IgD-negative memory B cell (primary cell): ENCODE measurements around the gene UBAC2. TPM values are rescaled to one million over a fixed set of nuclear protein-coding genes. Genes with fewer than 3 reads are reported as not detected.

Experiments
- H3K27ac Mint-ChIP-seq, 3 donors: one replicate each; pipeline ENCODE4 v1.8.0; 2020 to 2022; ENCODE audit warnings: mild to moderate bottlenecking in 3 of 3, mixed read lengths in 3 of 3, moderate library complexity in 1 of 3
- H3K27me3 Mint-ChIP-seq: one replicate; pipeline ENCODE4 v1.8.0; 2021; ENCODE audit warnings: mixed read lengths
- H3K36me3 Mint-ChIP-seq: one replicate; pipeline ENCODE4 v1.8.0; 2020; ENCODE audit warnings: mild to moderate bottlenecking, mixed read lengths
- H3K4me1 Mint-ChIP-seq, 3 donors: one replicate each; pipeline ENCODE4 v1.8.0; 2020 to 2022; ENCODE audit warnings: mixed read lengths in 3 of 3, mild to moderate bottlenecking in 1 of 3
- H3K4me3 Mint-ChIP-seq, 4 donors: one replicate each; pipeline ENCODE4 v1.8.0; 2020 to 2022; ENCODE audit warnings: mild to moderate bottlenecking in 4 of 4, mixed read lengths in 4 of 4, moderate library complexity in 3 of 4
- H3K9me3 Mint-ChIP-seq, 3 donors: one replicate each; pipeline ENCODE4 v1.8.0; 2020 to 2021; ENCODE audit warnings: mixed read lengths in 3 of 3, mild to moderate bottlenecking in 1 of 3
- polyA plus RNA-seq: library from polyadenylated mRNA; unstranded; fragments of 300-500 nt; fragmentation: Illumina TruSeq; gene quantifications from one replicate; pipeline ENCODE4 v1.2.3, GENCODE V29; 2021

Gene UBAC2
- polyA plus RNA-seq, 1 donor from 2014 or later, result 88.0 TPM

DNA sequence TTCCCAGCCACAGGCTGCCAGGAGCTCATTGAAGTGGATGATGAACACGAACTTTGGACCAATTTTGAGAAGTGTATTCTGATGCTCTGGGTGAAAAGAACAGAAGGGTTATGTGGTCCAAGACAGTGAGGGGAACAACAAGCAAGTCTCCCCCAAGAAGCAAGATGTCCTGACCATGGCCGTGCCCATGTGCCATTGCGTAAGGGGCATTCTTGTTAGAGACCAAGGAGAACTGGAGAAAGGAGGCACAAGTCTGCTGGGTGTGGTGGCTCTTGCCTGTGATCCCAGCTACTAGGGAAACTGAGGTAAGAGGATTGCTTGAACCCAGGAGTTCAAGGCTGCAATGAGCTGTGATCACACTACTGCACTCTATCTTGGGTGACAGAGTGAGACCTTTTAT is 27.0 kb upstream of the UBAC2 start:
- peaks cover 15 to 17% (median 15%) of the 10 kb centered on the region in 3 donors for H3K4me1 Mint-ChIP-seq
- H3K9me3 Mint-ChIP-seq, result no peaks in the 10 kb centered on the region
- H3K36me3 Mint-ChIP-seq, result no peaks in the 10 kb centered on the region
- no peaks in the 10 kb centered on the region for H3K27me3 Mint-ChIP-seq
- H3K4me3 Mint-ChIP-seq, result no peak overlapping the region
- H3K27ac Mint-ChIP-seq, result no peak overlapping the region

DNA sequence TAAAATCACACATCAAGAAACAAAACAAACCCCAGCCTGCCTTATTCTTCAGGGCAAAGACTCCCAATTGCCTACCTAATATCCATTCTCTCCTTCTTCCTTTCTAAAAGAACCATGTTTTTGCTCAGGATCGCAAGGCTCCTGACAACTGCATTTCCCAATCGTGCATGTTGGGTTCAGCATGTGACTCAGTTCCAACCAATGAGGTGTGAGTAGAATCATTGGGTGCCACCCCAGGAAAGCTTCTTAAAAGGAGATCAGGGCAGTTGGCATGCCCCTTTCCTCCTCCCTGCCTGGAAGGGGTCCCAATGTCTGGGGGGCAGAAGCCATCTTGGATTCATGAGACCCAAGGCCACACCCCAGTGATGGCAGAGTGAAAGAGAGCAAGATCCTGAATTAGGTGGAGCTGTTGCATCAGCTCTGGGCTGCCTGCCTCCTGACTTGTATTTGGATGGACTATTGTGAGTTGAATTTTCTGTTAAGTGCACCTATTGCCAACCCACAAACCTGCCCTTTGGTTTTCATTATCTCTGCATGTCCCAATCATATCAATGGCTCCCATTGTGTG is 26.0 kb upstream of the UBAC2 start:
- Mint-ChIP-seq H3K27me3 (no peaks in the 10 kb centered on the region), H3K4me1 (peaks cover 25 to 27% (median 25%) of the 10 kb centered on the region in 3 donors), H3K9me3 (no peaks in the 10 kb centered on the region), H3K4me3 (no peak overlapping the region), H3K36me3 (no peaks in the 10 kb centered on the region), H3K27ac (no peak overlapping the region)

GRCh38 chr13:99176309-99177276 is 24.1 kb upstream of the UBAC2 start:
- Mint-ChIP-seq H3K27me3 (no peaks in the 10 kb centered on the region), H3K9me3 (peaks cover 0 to 4% (median 0%) of the 10 kb centered on the region in 3 donors), H3K4me1 (peaks cover 35 to 38% (median 36%) of the 10 kb centered on the region in 3 donors), H3K4me3 (peak overlapping the region in 2 of 4 donors; percentile 9 to 85), H3K36me3 (no peaks in the 10 kb centered on the region), H3K27ac (peak overlapping the region in 2 of 3 donors; percentile 46 to 83)

DNA sequence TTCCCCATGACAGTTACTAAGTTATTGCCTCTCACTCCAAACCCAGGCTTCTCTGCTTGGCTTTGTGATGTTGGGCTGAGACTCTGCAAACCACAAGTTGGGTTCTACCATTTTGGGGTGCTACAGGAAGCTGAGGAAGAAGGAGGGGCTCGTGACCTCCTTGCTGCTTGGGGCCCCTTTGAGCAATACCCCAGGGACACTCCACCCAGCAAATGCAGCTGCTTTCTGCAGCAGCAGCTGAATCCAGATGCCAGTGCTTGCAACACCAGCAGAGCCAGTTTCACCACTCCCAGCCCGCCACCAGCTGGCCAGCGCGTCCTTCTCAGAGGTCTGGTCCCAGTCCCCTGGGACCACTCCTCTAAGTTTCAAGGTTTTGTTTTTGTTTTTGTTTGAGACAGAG is 22.0 kb upstream of the UBAC2 start:
- Mint-ChIP-seq H3K27me3 (no peaks in the 10 kb centered on the region), H3K9me3 (peaks cover 0 to 4% (median 0%) of the 10 kb centered on the region in 3 donors), H3K4me3 (peak overlapping the region; percentile 55 to 90 (median 76))

DNA sequence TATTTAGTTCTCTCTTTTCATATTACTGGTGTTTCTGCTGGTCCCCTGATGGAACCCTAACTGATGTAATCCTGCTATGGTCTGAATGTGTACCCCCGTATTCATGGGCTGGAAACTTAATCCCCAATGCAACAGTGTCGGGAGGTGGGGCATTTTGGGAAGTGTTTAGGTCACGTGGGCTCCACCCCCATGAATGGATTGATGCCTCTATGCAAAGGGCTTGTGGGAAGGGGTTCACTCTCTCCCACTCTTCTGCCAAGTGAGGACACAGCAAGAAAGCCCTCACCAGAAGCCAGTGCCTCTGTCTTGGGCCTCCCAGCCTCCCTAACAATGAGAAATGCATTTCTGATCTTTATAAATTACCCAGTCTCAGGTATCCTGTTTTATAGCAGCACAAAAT is 21.2 kb upstream of the UBAC2 start:
- peak overlapping the region; percentile 55 to 90 (median 76) for H3K4me3 Mint-ChIP-seq
- H3K36me3 Mint-ChIP-seq, result no peaks in the 10 kb centered on the region
- H3K27me3 Mint-ChIP-seq, result no peaks in the 10 kb centered on the region
- peaks cover 0 to 4% (median 0%) of the 10 kb centered on the region in 3 donors for H3K9me3 Mint-ChIP-seq
- peaks cover 35 to 38% (median 36%) of the 10 kb centered on the region in 3 donors for H3K4me1 Mint-ChIP-seq
- peak overlapping the region; percentile 86 to 87 (median 86) for H3K27ac Mint-ChIP-seq

More for the DNA sequence above, 22.0 kb upstream of the UBAC2 start:
- Mint-ChIP-seq H3K4me1 (peaks cover 35 to 38% (median 36%) of the 10 kb centered on the region in 3 donors), H3K36me3 (no peaks in the 10 kb centered on the region), H3K27ac (peak overlapping the region; percentile 86 to 87 (median 86))

GRCh38 chr13:99182439-99182838 is 18.2 kb upstream of the UBAC2 start:
- Mint-ChIP-seq H3K36me3 (no peaks in the 10 kb centered on the region), H3K27me3 (no peaks in the 10 kb centered on the region), H3K4me1 (peaks cover 27 to 30% (median 30%) of the 10 kb centered on the region in 3 donors), H3K4me3 (no peak overlapping the region), H3K27ac (no peak overlapping the region), H3K9me3 (peaks cover 0 to 4% (median 0%) of the 10 kb centered on the region in 3 donors)

- no peaks in the 10 kb centered on the region for H3K27me3 Mint-ChIP-seq
- no peak overlapping the region for H3K27ac Mint-ChIP-seq
- H3K4me3 Mint-ChIP-seq, result no peak overlapping the region
- no peaks in the 10 kb centered on the region for H3K36me3 Mint-ChIP-seq
- peaks cover 3 to 4% (median 4%) of the 10 kb centered on the region in 3 donors for H3K4me1 Mint-ChIP-seq
- H3K9me3 Mint-ChIP-seq, result peaks cover 0 to 3% (median 0%) of the 10 kb centered on the region in 3 donors
Measured at GRCh38 chr13:99185606-99186005, 15.0 kb upstream of the UBAC2 start.

- Mint-ChIP-seq H3K9me3 (no peaks in the 10 kb centered on the region), H3K4me3 (no peak overlapping the region), H3K27ac (no peak overlapping the region), H3K27me3 (no peaks in the 10 kb centered on the region), H3K36me3 (no peaks in the 10 kb centered on the region), H3K4me1 (peaks cover 13 to 17% (median 16%) of the 10 kb centered on the region in 3 donors)
Measured at GRCh38 chr13:99190147-99190985, 10.3 kb upstream of the UBAC2 start.

DNA sequence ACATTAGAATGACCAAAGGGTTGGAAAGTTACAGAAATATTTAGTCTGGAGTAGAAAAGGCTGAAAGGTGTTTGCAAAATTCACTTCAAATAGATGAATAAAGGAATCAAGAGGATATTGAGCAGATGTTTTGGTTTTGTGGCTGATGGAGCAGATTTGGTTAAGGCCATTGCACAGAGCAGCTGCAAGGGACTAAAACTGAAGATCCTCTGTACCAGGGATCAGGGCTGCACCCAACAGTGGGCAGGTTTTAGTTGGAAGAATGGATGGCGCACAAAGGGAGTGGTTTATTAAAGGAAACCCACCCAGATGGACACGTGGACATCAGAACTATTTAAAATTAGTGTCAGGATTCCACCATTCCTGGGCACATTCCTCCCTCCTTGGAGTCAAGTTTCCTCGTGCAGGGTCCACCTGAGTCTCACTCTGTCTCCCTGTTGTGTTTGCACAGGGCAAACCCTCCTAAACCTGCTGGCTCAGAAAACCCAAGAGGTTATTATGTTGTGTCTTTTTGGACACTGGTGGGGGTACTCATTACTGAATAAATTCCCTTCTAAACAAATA is 9.2 kb upstream of the UBAC2 start:
- Mint-ChIP-seq H3K4me1 (peaks cover 16 to 19% (median 17%) of the 10 kb centered on the region in 3 donors), H3K9me3 (no peaks in the 10 kb centered on the region), H3K4me3 (peak overlapping the region in 2 of 4 donors; percentile 13 to 58), H3K27me3 (no peaks in the 10 kb centered on the region), H3K36me3 (no peaks in the 10 kb centered on the region), H3K27ac (peak overlapping the region in 1 of 3 donors; percentile 11)

DNA sequence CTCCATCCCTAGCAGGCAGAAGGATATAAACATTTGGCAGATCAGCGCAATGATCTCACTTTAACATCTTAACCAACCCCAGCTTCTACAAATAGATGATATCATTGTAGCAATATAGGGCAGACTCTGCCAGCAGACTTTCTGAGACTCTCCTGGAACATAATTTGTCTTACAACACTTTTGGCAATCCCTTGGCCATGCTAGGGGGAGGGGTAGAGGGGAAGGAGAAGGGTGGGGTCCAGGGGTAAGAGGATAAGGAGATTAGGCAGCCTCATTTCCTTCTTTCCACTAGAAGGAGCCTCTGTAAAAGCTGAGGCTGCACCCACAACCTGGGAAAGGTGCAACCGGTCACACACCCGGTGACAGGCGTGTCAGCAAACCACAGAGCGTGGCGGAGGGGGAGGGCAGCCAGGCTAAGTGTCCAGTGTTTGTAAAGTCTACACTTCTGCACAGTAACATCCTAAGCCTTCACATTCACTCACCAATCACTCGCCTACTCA is 8.7 kb upstream of the UBAC2 start:
- Mint-ChIP-seq H3K36me3 (no peaks in the 10 kb centered on the region), H3K9me3 (no peaks in the 10 kb centered on the region), H3K27ac (peak overlapping the region in 1 of 3 donors; percentile 11), H3K4me3 (peak overlapping the region in 2 of 4 donors; percentile 13 to 58), H3K27me3 (no peaks in the 10 kb centered on the region), H3K4me1 (peaks cover 17 to 24% (median 21%) of the 10 kb centered on the region in 3 donors)

DNA sequence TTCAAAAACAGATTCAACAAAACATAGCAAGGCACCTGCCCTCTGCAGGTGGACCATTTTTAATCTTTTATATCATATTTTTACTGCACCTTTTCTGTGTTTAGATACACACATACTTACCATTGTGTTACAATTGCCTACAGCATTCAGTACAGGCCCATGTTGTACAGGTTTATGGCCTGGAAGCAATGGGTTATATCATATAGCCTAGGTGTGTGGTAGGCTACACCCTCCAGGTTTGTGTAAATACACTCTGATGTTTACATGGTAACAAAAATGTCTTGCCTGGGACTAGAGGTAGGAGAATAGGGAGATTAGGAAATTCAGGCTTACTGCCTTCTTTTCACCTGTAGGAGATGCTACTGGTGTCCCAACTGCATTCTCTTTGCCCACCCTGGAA is 8.2 kb upstream of the UBAC2 start:
- H3K27me3 Mint-ChIP-seq, result no peaks in the 10 kb centered on the region
- no peaks in the 10 kb centered on the region for H3K36me3 Mint-ChIP-seq
- H3K27ac Mint-ChIP-seq, result no peak overlapping the region
- no peaks in the 10 kb centered on the region for H3K9me3 Mint-ChIP-seq
- no peak overlapping the region for H3K4me3 Mint-ChIP-seq
- H3K4me1 Mint-ChIP-seq, result peaks cover 17 to 25% (median 21%) of the 10 kb centered on the region in 3 donors

- Mint-ChIP-seq H3K4me3 (no peak overlapping the region), H3K36me3 (no peaks in the 10 kb centered on the region), H3K27ac (no peak overlapping the region), H3K27me3 (no peaks in the 10 kb centered on the region), H3K4me1 (peaks cover 17 to 25% (median 21%) of the 10 kb centered on the region in 3 donors), H3K9me3 (no peaks in the 10 kb centered on the region)
Measured at GRCh38 chr13:99193152-99193551, 7.5 kb upstream of the UBAC2 start.

DNA sequence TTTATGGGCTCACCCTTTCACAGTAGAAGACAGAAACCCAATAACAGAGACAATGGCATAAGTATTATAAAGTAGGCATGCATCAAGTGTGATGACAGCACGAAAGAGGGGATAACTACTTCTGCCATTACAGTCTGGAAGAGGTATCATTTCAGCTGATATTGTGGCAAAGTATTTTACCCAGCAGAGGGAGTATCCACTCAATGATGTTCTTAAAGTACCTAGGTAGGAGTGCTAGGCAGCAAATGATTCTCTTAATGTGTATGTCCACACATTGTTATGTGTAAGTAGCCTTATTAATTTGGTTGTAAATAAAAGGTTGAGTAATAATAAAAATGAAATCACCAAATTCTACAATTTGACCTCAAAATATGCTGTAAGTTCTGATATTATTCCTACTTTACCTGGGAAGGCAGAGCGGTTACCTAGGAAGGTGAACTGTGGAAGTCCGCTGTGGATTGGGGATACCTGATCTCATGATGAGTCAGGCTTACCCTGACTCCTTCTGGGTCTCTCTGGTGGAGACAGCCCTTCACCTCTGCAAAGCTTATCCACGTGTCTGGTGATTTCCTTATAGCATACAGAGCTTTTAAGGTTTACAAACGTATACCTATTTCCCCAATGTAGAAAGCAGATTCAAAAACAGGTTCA is 4.1 kb upstream of the UBAC2 start:
- no peaks in the 10 kb centered on the region for H3K9me3 Mint-ChIP-seq
- peak overlapping the region in 2 of 4 donors; percentile 24 to 82 for H3K4me3 Mint-ChIP-seq
- H3K27me3 Mint-ChIP-seq, result no peaks in the 10 kb centered on the region
- H3K36me3 Mint-ChIP-seq, result peaks cover 3% of the 10 kb centered on the region
- H3K4me1 Mint-ChIP-seq, result peaks cover 13 to 30% (median 25%) of the 10 kb centered on the region in 3 donors
- H3K27ac Mint-ChIP-seq, result peak overlapping the region in 1 of 3 donors; percentile 84
